T-cell (primary cell): ENCODE results near the gene MINDY1. TPM values are rescaled to one million over a fixed set of nuclear protein-coding genes. Genes with fewer than 3 reads are reported as not detected.
A peak's percentile ranks its signal among the peaks of the same experiment; 100 is the strongest.

Source experiments
- ATAC-seq, 4 experiments: fragments of 200-7000 bp in 3 of 4; fragments of 150-1000 bp in 1 of 4; cut with Tn5 transposase; replicated peaks in 1 of 4; 1 replicate in 3 of 4; 2 replicates in 1 of 4; pipeline ENCODE4 v1.10.0; 2021; ENCODE audit warnings: moderate library complexity in 3 of 4, mild to moderate bottlenecking in 2 of 4, moderate number of reproducible peaks in 1 of 4
- CTCF ChIA-PET, 2 donors: fragments of 300-600 bp; sonication (Branson Sonifier 250); formaldehyde crosslinking; loops; one replicate each; lab custom pipeline; 2022; ENCODE audit warnings: antibody characterized with exemption in 2 of 2; lab: Charles Lee
- POLR2A ChIA-PET, 2 donors: fragments of 300-600 bp; sonication (Branson Sonifier 250); formaldehyde crosslinking; loops; one replicate each; lab custom pipeline; 2022; ENCODE audit warnings: antibody characterized with exemption in 2 of 2; lab: Charles Lee
- DNase-seq, 35 experiments: peaks; one replicate each; pipeline versions ENCODE4 v3.0.0 to v3.0.0-alpha.2; 2013 to 2023
- H3K27ac ChIP-seq: one replicate; pipeline ENCODE4 v1.5.1; 2013; ENCODE audit warnings: low read length
- H3K27me3 ChIP-seq, 2 experiments: replicated peaks in 1 of 2; 1 replicate in 1 of 2; 2 replicates in 1 of 2; pipeline versions ENCODE4 v1.6.1 to v1.7.0; 2013; ENCODE audit warnings: low read length in 1 of 2, mixed read lengths in 1 of 2; ENCODE audit not compliant: control insufficient read depth in 2 of 2, insufficient read depth in 2 of 2; ENCODE audit errors: extremely low read depth in 1 of 2
- H3K36me3 ChIP-seq, 2 donors: 1 replicate in 1 of 2; 2 replicates in 1 of 2; pipeline versions ENCODE4 v1.6.1 to v1.7.0; 2013; ENCODE audit warnings: low read length in 1 of 2; ENCODE audit not compliant: control insufficient read depth in 2 of 2, insufficient read depth in 1 of 2; ENCODE audit errors: extremely low read depth in 1 of 2
- H3K4me1 ChIP-seq, 2 experiments: 1 replicate in 1 of 2; 2 replicates in 1 of 2; pipeline versions ENCODE4 v1.6.1 to v1.7.0; 2013; ENCODE audit warnings: low read length in 2 of 2, mixed read lengths in 1 of 2; ENCODE audit not compliant: insufficient read depth in 2 of 2, control insufficient read depth in 1 of 2; ENCODE audit errors: extremely low read depth in 1 of 2
- H3K4me3 ChIP-seq, 2 donors: 1 replicate in 1 of 2; 2 replicates in 1 of 2; pipeline versions ENCODE4 v1.5.1 to v1.7.0; 2013; ENCODE audit warnings: mild to moderate bottlenecking in 2 of 2, low read length in 1 of 2, moderate library complexity in 1 of 2; ENCODE audit not compliant: control insufficient read depth in 1 of 2; ENCODE audit errors: extremely low read depth in 1 of 2
- H3K9me3 ChIP-seq: 2 replicates; pipeline ENCODE4 v1.7.0; 2013
- H3K27ac Mint-ChIP-seq, 2 donors: one replicate each; pipeline ENCODE4 v1.8.0; 2020 to 2021; ENCODE audit warnings: mild to moderate bottlenecking in 2 of 2, mixed read lengths in 2 of 2
- H3K27me3 Mint-ChIP-seq, 2 donors: one replicate each; pipeline ENCODE4 v1.8.0; 2021 to 2022; ENCODE audit warnings: mixed read lengths in 2 of 2
- H3K36me3 Mint-ChIP-seq: one replicate; pipeline ENCODE4 v1.8.0; 2021; ENCODE audit warnings: mixed read lengths
- H3K4me1 Mint-ChIP-seq, 3 donors: one replicate each; pipeline ENCODE4 v1.8.0; 2020 to 2022; ENCODE audit warnings: mixed read lengths in 3 of 3, mild to moderate bottlenecking in 1 of 3
- H3K4me3 Mint-ChIP-seq, 3 donors: one replicate each; pipeline ENCODE4 v1.8.0; 2020 to 2022; ENCODE audit warnings: mild to moderate bottlenecking in 3 of 3, mixed read lengths in 3 of 3, moderate library complexity in 3 of 3
- H3K9me3 Mint-ChIP-seq, 3 donors: one replicate each; pipeline ENCODE4 v1.8.0; 2020 to 2022; ENCODE audit warnings: mixed read lengths in 3 of 3
- WGBS: methylation state at CpG from one replicate; pipeline ENCODE4 v1.1.5; 2013; ENCODE audit warnings: missing lambda C conversion rate; ENCODE audit not compliant: insufficient coverage; 5-methylcytosine and 5-hydroxymethylcytosine counted together
- total RNA-seq, 35 experiments: library from RNA in 6 of 35; stranded (reverse) in 6 of 35; fragments of 120-200 nt in 1 of 35; gene quantifications; one replicate each; pipeline versions ENCODE4 v1.2.1 to v1.2.4 and lab custom pipeline; 2013 to 2026

Gene MINDY1
- total RNA-seq, 5 donors from 2014 or later (not counting 1 experiment from before 2014, with no cell fraction given), result 15.3 to 26.8 (median 19.0) TPM

DNA sequence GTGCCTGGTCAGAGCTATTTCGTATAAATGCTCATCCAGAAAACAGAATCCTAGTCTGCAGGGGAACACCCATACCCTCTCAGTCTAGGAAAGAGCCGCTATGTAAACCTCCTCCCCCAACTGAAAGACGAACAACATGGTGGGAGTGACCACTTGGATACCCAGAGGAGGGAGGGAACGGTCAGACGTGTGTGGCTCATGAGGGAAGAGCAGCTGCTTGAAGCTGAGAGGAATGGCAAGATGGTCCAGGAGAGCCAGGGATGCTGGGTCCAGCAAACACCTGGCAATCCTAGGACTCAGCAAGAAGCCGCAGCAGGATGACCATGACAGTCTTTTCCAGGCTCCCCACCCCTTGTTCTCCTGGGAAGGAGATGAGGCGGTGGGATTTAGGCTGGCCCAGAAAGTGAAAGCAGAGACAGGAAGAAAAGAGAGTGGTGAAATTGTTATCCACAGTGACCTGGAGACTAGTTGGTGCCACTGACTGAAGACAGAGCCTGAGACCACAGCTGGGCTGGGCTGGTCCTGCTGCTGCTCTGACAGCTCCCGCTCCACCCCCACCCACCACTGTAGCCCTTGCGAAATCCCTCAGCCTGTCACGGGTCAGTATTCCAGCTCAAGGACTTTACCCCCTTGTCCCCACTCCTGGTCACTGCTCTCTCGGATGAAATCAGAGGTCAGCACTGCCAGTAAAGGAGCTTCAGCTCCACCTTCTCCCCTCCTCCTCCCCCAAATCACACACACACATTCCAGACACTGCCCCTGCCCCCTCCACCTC is 35.7 kb downstream of the MINDY1 start:
- Mint-ChIP-seq H3K9me3 (no peaks in the 10 kb centered on the region), H3K27me3 (no peaks in the 10 kb centered on the region), H3K4me1 (peaks cover 40 to 47% (median 41%) of the 10 kb centered on the region in 3 donors), H3K4me3 (peak overlapping the region in 2 of 3 donors; percentile 4 to 89), H3K27ac (peak overlapping the region; percentile 91 to 94), H3K36me3 (peaks cover 26% of the 10 kb centered on the region)
- Histone ChIP-seq H3K4me1 (peaks cover 23 to 47% of the 10 kb centered on the region in 2 experiments), H3K9me3 (no peaks in the 10 kb centered on the region), H3K27ac (peak overlapping the region; percentile 12), H3K4me3 (no peak overlapping the region), H3K27me3 (no peaks in the 10 kb centered on the region), H3K36me3 (peaks cover 10 to 34% of the 10 kb centered on the region in 2 donors)
- CTCF ChIA-PET, result interaction anchor here (0.9 to 1.1 kb wide), 2 partner anchors 9 to 17 kb away, joined by 3 read pairs; no protein-coding TSS in a partner anchor
- POLR2A ChIA-PET, result interaction anchor here in 1 of 2 donors (0.6 kb wide), 2 partner anchors 14 to 524 kb away, joined by 3 read pairs; no protein-coding TSS in a partner anchor
- no peak for ATAC-seq
- no peak for DNase-seq
- 85% methylated on average over 7 of the region's 11 CpGs for WGBS

DNA sequence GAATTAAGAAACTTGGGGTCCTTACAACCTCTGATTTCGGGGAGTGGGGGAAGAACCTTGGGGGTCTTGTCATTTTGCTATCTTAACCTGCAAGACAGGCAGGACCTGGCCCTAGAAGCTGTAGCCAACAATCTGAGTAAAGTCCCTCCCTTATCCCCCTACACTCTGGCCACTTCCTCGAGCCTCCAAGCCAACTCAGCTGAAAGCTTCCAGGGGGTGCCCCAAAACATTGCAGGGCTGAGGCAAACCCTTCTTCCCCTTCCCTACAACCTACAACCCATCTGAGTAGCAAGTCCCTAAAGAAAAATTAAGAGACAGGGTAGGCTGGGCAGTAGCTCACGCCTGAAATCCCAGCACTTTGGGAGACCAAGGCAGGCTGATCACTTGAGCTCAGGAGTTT is 37.1 kb downstream of the MINDY1 start:
- Mint-ChIP-seq H3K27ac (peak overlapping the region; percentile 46 to 64), H3K4me1 (peaks cover 34 to 41% (median 38%) of the 10 kb centered on the region in 3 donors), H3K36me3 (peaks cover 29% of the 10 kb centered on the region), H3K27me3 (no peaks in the 10 kb centered on the region), H3K9me3 (no peaks in the 10 kb centered on the region), H3K4me3 (no peak overlapping the region)
- Histone ChIP-seq H3K4me1 (peaks cover 23 to 39% of the 10 kb centered on the region in 2 experiments), H3K36me3 (peaks cover 15 to 44% of the 10 kb centered on the region in 2 donors), H3K9me3 (no peaks in the 10 kb centered on the region), H3K27ac (no peak overlapping the region), H3K4me3 (no peak overlapping the region), H3K27me3 (no peaks in the 10 kb centered on the region)
- POLR2A ChIA-PET, result no interaction called here
- CTCF ChIA-PET, result interaction anchor here (0.5 to 1.1 kb wide), 3 partner anchors 10 to 646 kb away, joined by 3 to 4 read pairs (median 4); no protein-coding TSS in a partner anchor
- DNase-seq, result no peak
- no peak for ATAC-seq
- WGBS, result 50% methylated on average over 1 of the region's 3 CpGs

DNA sequence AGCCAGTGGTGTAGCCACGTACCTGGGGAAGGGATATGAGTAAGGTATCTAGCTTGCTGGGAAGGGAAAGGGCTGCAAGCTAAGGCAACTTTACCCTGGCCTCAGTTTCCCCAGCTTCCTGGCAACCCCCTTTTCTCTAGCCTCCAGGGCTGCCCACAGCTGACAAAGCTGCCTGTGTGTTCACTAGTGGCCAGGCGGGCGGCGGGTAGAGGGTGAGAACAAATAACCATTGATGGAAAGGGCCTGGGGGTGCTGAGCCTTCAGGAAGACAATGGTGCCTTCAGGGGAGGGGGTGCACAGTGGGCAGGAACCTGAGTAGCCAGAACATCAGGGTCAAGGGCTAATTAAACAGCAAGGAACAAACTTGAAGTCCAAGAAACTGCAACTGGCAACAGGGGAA is 38.2 kb downstream of the MINDY1 start:
- Histone ChIP-seq H3K9me3 (no peaks in the 10 kb centered on the region), H3K4me1 (peaks cover 22 to 34% of the 10 kb centered on the region in 2 experiments), H3K4me3 (no peak overlapping the region), H3K36me3 (peaks cover 24 to 55% of the 10 kb centered on the region in 2 donors), H3K27me3 (no peaks in the 10 kb centered on the region), H3K27ac (no peak overlapping the region)
- ATAC-seq (no peak), DNase-seq (no peak)
- Mint-ChIP-seq H3K27me3 (no peaks in the 10 kb centered on the region), H3K27ac (no peak overlapping the region), H3K9me3 (no peaks in the 10 kb centered on the region), H3K4me1 (peaks cover 34 to 38% (median 34%) of the 10 kb centered on the region in 3 donors), H3K36me3 (peaks cover 37% of the 10 kb centered on the region), H3K4me3 (no peak overlapping the region)
- POLR2A ChIA-PET, result no interaction called here
- WGBS, result 100% methylated on average over 4 of the region's 4 CpGs
- CTCF ChIA-PET, result interaction anchor here in 1 of 2 donors (1.1 kb wide), 1 partner anchor 56 kb away, joined by 4 read pairs; no protein-coding TSS in a partner anchor

DNA sequence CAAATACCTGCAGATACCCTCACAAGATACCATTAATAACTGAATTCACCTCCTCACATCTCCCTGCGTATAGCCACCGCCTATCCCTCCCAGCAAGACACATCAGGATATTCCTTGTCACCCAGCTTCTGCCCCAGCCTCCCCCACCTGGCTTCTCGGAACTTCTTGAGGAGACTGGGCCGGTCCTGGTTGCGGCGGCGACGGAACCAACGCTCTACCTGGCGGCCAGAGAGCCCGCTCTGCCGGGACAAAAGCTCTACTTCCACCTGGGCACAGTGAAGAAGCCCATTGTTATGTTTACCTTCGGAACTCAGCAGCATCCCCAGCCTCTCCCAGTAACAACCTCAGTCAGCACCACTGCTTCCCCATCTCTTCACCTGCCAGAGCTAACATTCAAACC is 38.8 kb downstream of the MINDY1 start:
- H3K4me3 Mint-ChIP-seq, result no peak overlapping the region

DNA sequence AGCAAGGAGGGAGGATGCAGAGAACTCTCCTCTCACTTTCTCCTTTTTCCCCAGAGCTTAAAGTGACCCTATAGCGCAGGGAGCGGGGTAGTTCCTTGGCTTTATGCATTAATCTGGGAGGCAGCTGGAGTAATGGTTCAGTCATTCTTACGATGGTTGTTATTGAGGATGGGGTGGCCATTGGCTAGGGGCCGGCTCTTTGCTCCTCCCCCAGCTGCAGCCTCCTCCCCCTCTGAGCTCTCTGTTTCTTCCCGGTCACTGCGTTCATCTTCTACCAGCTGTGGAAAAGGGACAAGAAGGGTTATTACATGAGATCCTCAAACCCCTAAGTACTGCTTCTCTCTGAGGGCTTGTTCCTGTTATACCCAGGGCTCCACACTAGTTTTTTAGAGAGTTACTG is 40.7 kb downstream of the MINDY1 start:
- Mint-ChIP-seq H3K27me3 (no peaks in the 10 kb centered on the region), H3K36me3 (peaks cover 53% of the 10 kb centered on the region), H3K4me3 (no peak overlapping the region), H3K9me3 (no peaks in the 10 kb centered on the region), H3K4me1 (peaks cover 9 to 15% (median 13%) of the 10 kb centered on the region in 3 donors), H3K27ac (no peak overlapping the region)
- H3K27me3 ChIP-seq, result no peaks in the 10 kb centered on the region
- H3K27ac ChIP-seq, result no peak overlapping the region
- DNase-seq, result no peak
- ChIA-PET CTCF (interaction anchor here in 1 of 2 donors (0.7 to 0.8 kb wide), 2 partner anchors 23 to 433 kb away, joined by 3 to 7 read pairs; no protein-coding TSS in a partner anchor), POLR2A (interaction anchor here (0.5 kb wide), 2 partner anchors 285 to 602 kb away, joined by 4 to 11 read pairs; no protein-coding TSS in a partner anchor)
- no peak overlapping the region for H3K4me3 ChIP-seq
- H3K4me1 ChIP-seq, result peaks cover 1 to 9% of the 10 kb centered on the region in 2 experiments
- no peak for ATAC-seq
- peaks cover 27 to 71% of the 10 kb centered on the region in 2 donors for H3K36me3 ChIP-seq
- no CpG with 5 or more reads among the region's 6 CpGs for WGBS
- no peaks in the 10 kb centered on the region for H3K9me3 ChIP-seq

More for the DNA sequence above, 38.8 kb downstream of the MINDY1 start:
- Histone ChIP-seq H3K27me3 (no peaks in the 10 kb centered on the region), H3K4me1 (peaks cover 17 to 29% of the 10 kb centered on the region in 2 experiments), H3K9me3 (no peaks in the 10 kb centered on the region), H3K4me3 (no peak overlapping the region), H3K36me3 (peaks cover 24 to 60% of the 10 kb centered on the region in 2 donors), H3K27ac (no peak overlapping the region)
- peaks cover 28 to 32% (median 29%) of the 10 kb centered on the region in 3 donors for H3K4me1 Mint-ChIP-seq
- ATAC-seq (no peak), DNase-seq (no peak)
- POLR2A ChIA-PET, result no interaction called here
- 98% methylated on average over 13 of the region's 13 CpGs for WGBS
- no peaks in the 10 kb centered on the region for H3K9me3 Mint-ChIP-seq
- no peaks in the 10 kb centered on the region for H3K27me3 Mint-ChIP-seq
- H3K27ac Mint-ChIP-seq, result peak overlapping the region; percentile 34 to 66
- CTCF ChIA-PET, result no interaction called here
- H3K36me3 Mint-ChIP-seq, result peaks cover 43% of the 10 kb centered on the region

DNA sequence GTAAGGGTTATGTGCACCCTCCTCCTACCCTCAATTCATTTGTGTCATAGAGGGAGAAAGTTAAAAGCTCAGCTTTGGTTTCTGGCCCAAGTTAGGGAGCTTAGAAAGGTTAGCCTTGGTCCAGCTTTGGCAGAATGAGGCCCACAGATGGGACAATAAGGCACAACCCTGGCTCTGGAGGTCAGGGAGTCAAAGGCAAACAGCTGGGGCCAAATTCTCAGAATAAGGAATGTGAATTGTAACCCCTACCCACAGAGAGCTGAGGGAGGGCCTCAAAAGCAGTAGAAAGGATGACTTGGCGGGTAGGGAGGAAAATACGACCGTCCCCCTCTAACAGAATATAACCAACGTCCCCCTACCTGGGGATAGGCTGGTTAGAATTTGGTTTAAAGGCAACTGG is 41.1 kb downstream of the MINDY1 start:
- Histone ChIP-seq H3K9me3 (no peaks in the 10 kb centered on the region), H3K27ac (no peak overlapping the region), H3K27me3 (no peaks in the 10 kb centered on the region), H3K36me3 (peaks cover 27 to 75% of the 10 kb centered on the region in 2 donors), H3K4me1 (peaks cover 0 to 5% of the 10 kb centered on the region in 2 experiments), H3K4me3 (no peak overlapping the region)
- no peak overlapping the region for H3K4me3 Mint-ChIP-seq
- whole genome bisulfite sequencing, result no CpG with 5 or more reads among the region's 4 CpGs
- ATAC-seq, result no peak
- peaks cover 5 to 11% (median 9%) of the 10 kb centered on the region in 3 donors for H3K4me1 Mint-ChIP-seq
- no peaks in the 10 kb centered on the region for H3K27me3 Mint-ChIP-seq
- peaks cover 53% of the 10 kb centered on the region for H3K36me3 Mint-ChIP-seq
- CTCF ChIA-PET, result interaction anchor here in 1 of 2 donors (0.7 to 0.8 kb wide), 2 partner anchors 23 to 433 kb away, joined by 3 to 7 read pairs; no protein-coding TSS in a partner anchor
- POLR2A ChIA-PET, result no interaction called here
- H3K9me3 Mint-ChIP-seq, result no peaks in the 10 kb centered on the region
- peak overlapping the region in 1 of 2 donors; percentile 28 for H3K27ac Mint-ChIP-seq
- DNase-seq, result no peak
